ENCODE measurements around the gene CERS6. TPM values are rescaled to one million over a fixed set of nuclear protein-coding genes. Genes with fewer than 3 reads are reported as not detected.

The CERS6 gene
- polyA plus RNA-seq, 1 donor from 2014 or later, result 59.3 TPM

DNA sequence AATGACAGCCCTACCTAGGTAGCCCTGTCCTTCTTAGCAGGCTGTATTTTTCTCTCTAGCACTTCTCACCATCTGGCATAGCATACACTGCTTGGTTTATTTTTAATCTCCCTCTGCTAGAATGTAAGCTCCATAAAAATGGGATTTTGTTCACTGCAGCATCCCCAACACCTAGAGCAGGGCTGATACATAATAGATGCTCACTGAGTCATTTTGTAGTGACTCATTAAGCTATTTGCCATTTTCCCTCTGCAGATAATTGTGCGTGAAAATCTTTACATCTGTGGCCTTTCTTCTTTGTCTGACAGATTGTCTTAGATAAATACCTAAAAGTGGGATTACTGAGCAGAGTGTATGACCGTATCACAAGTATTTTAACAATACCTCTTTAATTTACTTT is 82.5 kb downstream of the CERS6 start:
- no peak overlapping the region for H3K27ac ChIP-seq (ENCODE audit: low read length)
- no peak overlapping the region for H3K4me2 ChIP-seq (ENCODE audit: low read length)

GRCh38 chr2:168539945-168540344 is 83.9 kb downstream of the CERS6 start:
- no peaks in the 10 kb centered on the region for H3F3A ChIP-seq (ENCODE audit: insufficient read depth, low read length, poor library complexity, severe bottlenecking)
- no peak overlapping the region for H3K4me2 ChIP-seq (ENCODE audit: low read length)
- peaks cover 57% of the 10 kb centered on the region for H3K79me2 ChIP-seq (replicated peaks; ENCODE audit: insufficient read depth, low read length)
- peaks cover 8% of the 10 kb centered on the region for H3K9me3 ChIP-seq (ENCODE audit: low read length)
- H3K27me3 ChIP-seq (ENCODE audit: insufficient read depth, low read depth, low read length), result no peaks in the 10 kb centered on the region
- H3K9ac ChIP-seq (ENCODE audit: low read length), result no peak overlapping the region
- H2AFZ ChIP-seq (ENCODE audit: low read depth, low read length), result no peak overlapping the region
- no peaks in the 10 kb centered on the region for H4K20me1 ChIP-seq (ENCODE audit: insufficient read depth)
- no peak for TF ChIP-seq TAF1 (IDR thresholded peaks at IDR 0.05; ENCODE audit: low read depth)
- no peaks in the 10 kb centered on the region for H3K9me2 ChIP-seq (ENCODE audit: insufficient read depth, low read length)
- no peak overlapping the region for H3K4me3 ChIP-seq (ENCODE audit: low read length)
- no peaks in the 10 kb centered on the region for H3K36me3 ChIP-seq (ENCODE audit: insufficient read depth, low read length)
- no peak overlapping the region for H3K27ac ChIP-seq (ENCODE audit: low read length)

More for the DNA sequence above, 82.5 kb downstream of the CERS6 start:
- no peak for TF ChIP-seq REST (IDR thresholded peaks at IDR 0.05; ENCODE audit: borderline replicate concordance)
- no peaks in the 10 kb centered on the region for H3K27me3 ChIP-seq (ENCODE audit: insufficient read depth, low read depth, low read length)
- H3K36me3 ChIP-seq (ENCODE audit: insufficient read depth, low read length), result no peaks in the 10 kb centered on the region
- H2AFZ ChIP-seq (ENCODE audit: low read depth, low read length), result no peak overlapping the region
- H3K9me3 ChIP-seq (ENCODE audit: low read length), result peaks cover 8% of the 10 kb centered on the region
- no peaks in the 10 kb centered on the region for H4K20me1 ChIP-seq (ENCODE audit: insufficient read depth)
- H3K9ac ChIP-seq (ENCODE audit: low read length), result no peak overlapping the region
- H3K4me3 ChIP-seq (ENCODE audit: low read length), result no peak overlapping the region
- no peaks in the 10 kb centered on the region for H3K9me2 ChIP-seq (ENCODE audit: insufficient read depth, low read length)
- H3F3A ChIP-seq (ENCODE audit: insufficient read depth, low read length, poor library complexity, severe bottlenecking), result no peaks in the 10 kb centered on the region
- H3K79me2 ChIP-seq (replicated peaks; ENCODE audit: insufficient read depth, low read length), result peaks cover 52% of the 10 kb centered on the region

- Histone ChIP-seq H3K27ac (ENCODE audit: low read length) (no peak overlapping the region), H3K4me3 (ENCODE audit: low read length) (no peak overlapping the region), H4K20me1 (ENCODE audit: insufficient read depth) (no peaks in the 10 kb centered on the region), H3K36me3 (ENCODE audit: insufficient read depth, low read length) (no peaks in the 10 kb centered on the region), H3K4me2 (ENCODE audit: low read length) (no peak overlapping the region), H2AFZ (ENCODE audit: low read depth, low read length) (no peak overlapping the region), H3K27me3 (ENCODE audit: insufficient read depth, low read depth, low read length) (no peaks in the 10 kb centered on the region), H3K9me3 (ENCODE audit: low read length) (peaks cover 8% of the 10 kb centered on the region), H3K9ac (ENCODE audit: low read length) (no peak overlapping the region), H3F3A (ENCODE audit: insufficient read depth, low read length, poor library complexity, severe bottlenecking) (no peaks in the 10 kb centered on the region), H3K9me2 (ENCODE audit: insufficient read depth, low read length) (no peaks in the 10 kb centered on the region), H3K79me2 (replicated peaks; ENCODE audit: insufficient read depth, low read length) (peaks cover 53% of the 10 kb centered on the region)
- no peak for TF ChIP-seq TAF1 (IDR thresholded peaks at IDR 0.05; ENCODE audit: low read depth)
- no peak for TF ChIP-seq MXI1 (conservative IDR thresholded peaks at IDR 0.05; ENCODE audit: poor library complexity, severe bottlenecking)
- no peak for TF ChIP-seq EZH2 (IDR thresholded peaks at IDR 0.05; ENCODE audit: borderline replicate concordance, insufficient read depth, low read length, poor library complexity, severe bottlenecking)
- TF ChIP-seq SMC3 (conservative IDR thresholded peaks at IDR 0.05; ENCODE audit: poor library complexity), result no peak
- no peak for TF ChIP-seq POLR2AphosphoS5 (IDR thresholded peaks at IDR 0.05)
- TF ChIP-seq CTCF (IDR thresholded peaks at IDR 0.05; ENCODE audit: poor library complexity, severe bottlenecking), result no peak
- no peak for TF ChIP-seq REST (IDR thresholded peaks at IDR 0.05; ENCODE audit: borderline replicate concordance)
- no peak for TF ChIP-seq RAD21 (conservative IDR thresholded peaks at IDR 0.05)
Measured at GRCh38 chr2:168541858-168542257, 85.8 kb downstream of the CERS6 start.
